K562 (cell line): ENCODE results near the gene AGPAT4. TPM values are rescaled to one million over a fixed set of nuclear protein-coding genes. Genes with fewer than 3 reads are reported as not detected.
A peak's percentile ranks its signal among the peaks of the same experiment; 100 is the strongest.

Experiments used
- ATAC-seq: fragments of 200-7000 bp; cut with Tn5 transposase; 3 replicates; pipeline ENCODE4 v1.9.1; 2020; ENCODE audit warnings: moderate library complexity
- BruUV-seq: library from RNA; stranded (reverse); fragments of 400-500 nt; replicated peaks from 2 replicates; lab custom pipeline; 2021; lab: Mats Ljungman, UMichigan
- CTCF ChIA-PET: fragments of 300-600 bp; formaldehyde crosslinking; extraction: SDS; loops from one replicate; lab custom pipeline; 2021; ENCODE audit warnings: low intra/inter-chr PET ratio; lab: Yijun Ruan, JAX
- POLR2A ChIA-PET: fragments of 300-600, 350-650 bp; sonication (Branson Sonifier 250); formaldehyde crosslinking; extraction: SDS; loops from one replicate; lab custom pipeline; 2021; ENCODE audit warnings: antibody characterized with exemption, inconsistent platforms; lab: Yijun Ruan, JAX
- DNase-seq, 4 experiments: peaks; one replicate each; pipeline versions ENCODE4 v3.0.0 to v3.0.0-alpha.2; 2011 to 2018; ENCODE audit warnings: low spot score in 3 of 4, mixed read lengths in 3 of 4; ENCODE audit errors: extremely low read depth in 1 of 4
- FAIRE-seq: peaks from 2 replicates; lab custom pipeline; 2011; peaks lifted over from hg19 to GRCh38; lab: Jason Lieb, UNC
- H2AFZ ChIP-seq: 2 replicates; pipeline ENCODE4 v1.6.0; 2011; ENCODE audit warnings: low read depth, low read length, control low read depth, inconsistent platforms
- H3K27ac ChIP-seq: fragments of 200-600 bp; 3 replicates; pipeline ENCODE4 v1.8.0; 2011; ENCODE audit warnings: low read depth, mild to moderate bottlenecking, control low read depth, inconsistent platforms, low read length, moderate library complexity, mixed read lengths; ENCODE audit errors: extremely low read depth
- H3K27me3 ChIP-seq, 2 experiments: fragments of 300-600 bp in 1 of 2; 2 replicates in 1 of 2; 3 replicates in 1 of 2; pipeline versions ENCODE4 v1.6.0 to v1.8.0; 2011; ENCODE audit warnings: inconsistent platforms in 2 of 2, low read length in 2 of 2, mild to moderate bottlenecking in 1 of 2, mixed read lengths in 1 of 2, moderate library complexity in 1 of 2; ENCODE audit not compliant: control insufficient read depth in 2 of 2, insufficient read depth in 2 of 2
- H3K36me3 ChIP-seq: fragments of 300-600 bp; 3 replicates; pipeline ENCODE4 v1.8.0; 2011; ENCODE audit warnings: mild to moderate bottlenecking, low read length, inconsistent platforms; ENCODE audit not compliant: control insufficient read depth, insufficient read depth
- H3K4me1 ChIP-seq, 2 experiments: fragments of 200-600 bp in 1 of 2; replicated peaks in 1 of 2; 2 replicates in 1 of 2; 3 replicates in 1 of 2; pipeline versions ENCODE4 v1.5.1 to v1.8.0; 2011; ENCODE audit warnings: inconsistent platforms in 2 of 2, low read length in 2 of 2, mild to moderate bottlenecking in 1 of 2, mixed read lengths in 1 of 2, moderate library complexity in 1 of 2; ENCODE audit not compliant: control insufficient read depth in 2 of 2, insufficient read depth in 2 of 2
- H3K4me2 ChIP-seq: 2 replicates; pipeline ENCODE4 v1.6.1; 2011; ENCODE audit warnings: low read length, control low read depth, inconsistent platforms, mixed read lengths; ENCODE audit not compliant: insufficient read depth
- H3K4me3 ChIP-seq: fragments of 200-600 bp; sonication (generic), shearing (Covaris generic); 2 replicates; pipeline ENCODE4 v1.5.1; 2016; ENCODE audit warnings: control low read depth, inconsistent platforms
- H3K79me2 ChIP-seq: fragments of 200-600 bp; 3 replicates; pipeline ENCODE4 v1.8.0; 2011; ENCODE audit warnings: low read length, inconsistent platforms; ENCODE audit not compliant: control insufficient read depth, insufficient read depth
- H3K9ac ChIP-seq, 2 experiments: 2 replicates each; pipeline versions ENCODE4 v1.6.0 to v1.6.1; 2011; ENCODE audit warnings: low read depth in 2 of 2, low read length in 2 of 2, control low read depth in 1 of 2, inconsistent platforms in 1 of 2, mild to moderate bottlenecking in 1 of 2, mixed read lengths in 1 of 2; ENCODE audit not compliant: insufficient read depth in 1 of 2
- H3K9me1 ChIP-seq: one replicate; pipeline ENCODE4 v1.6.0; 2011; ENCODE audit warnings: inconsistent platforms, mild to moderate bottlenecking, low read length, moderate library complexity; ENCODE audit not compliant: control insufficient read depth, insufficient read depth
- H3K9me3 ChIP-seq: replicated peaks from 2 replicates; pipeline ENCODE4 v1.5.1; 2011; ENCODE audit warnings: low read depth, low read length, inconsistent platforms; ENCODE audit not compliant: control insufficient read depth, insufficient read depth
- H4K20me1 ChIP-seq: replicated peaks from 2 replicates; pipeline ENCODE4 v1.6.1; 2011; ENCODE audit warnings: low read length, inconsistent platforms, mixed read lengths; ENCODE audit not compliant: control insufficient read depth, insufficient read depth
- CAMTA2 ChIP-seq: fragments of 250-450 bp; sonication (Bioruptor Pico); conservative IDR thresholded peaks from 2 replicates; pipeline ENCODE4 v1.5.1; 2022
- NR2C2 ChIP-seq, 2 experiments: fragments of 200-800 bp in 1 of 2; sonication (Bioruptor generic) in 1 of 2; sonication (generic) in 1 of 2; formaldehyde crosslinking in 1 of 2; IDR thresholded peaks; 2 replicates each; pipeline versions ENCODE4 v1.6.1 to v1.8.0; 2016 to 2022; ENCODE audit warnings: mild to moderate bottlenecking in 1 of 2, missing compliant biosample characterization in 1 of 2, missing genetic modification characterization in 1 of 2, missing genetic modification reagents in 1 of 2
- NRF1 ChIP-seq, 2 experiments: fragments of 450-650 bp; IDR thresholded peaks in 1 of 2; conservative IDR thresholded peaks in 1 of 2; 2 replicates each; pipeline ENCODE4 v1.6.1; 2014; ENCODE audit warnings: mild to moderate bottlenecking in 2 of 2
- PHF8 ChIP-seq: fragments of 200-600 bp; sonication (generic); IDR thresholded peaks from 2 replicates; pipeline ENCODE4 v1.6.1; 2012; ENCODE audit warnings: mixed run types, mild to moderate bottlenecking, inconsistent platforms, low read length, moderate library complexity, borderline replicate concordance
- ZNF239 ChIP-seq: fragments of 250-450 bp; sonication (Bioruptor Pico); IDR thresholded peaks from 2 replicates; pipeline ENCODE4 v1.4.0; 2020; ENCODE audit warnings: mild to moderate bottlenecking
- WGBS: fragments of 100-300 bp; shearing (Covaris generic); methylation state at CpG from one replicate; pipeline ENCODE4 v1.1.6; 2016; ENCODE audit warnings: low coverage, mixed read lengths; ENCODE audit not compliant: insufficient coverage; ENCODE audit errors: missing lambda C conversion rate; 5-methylcytosine and 5-hydroxymethylcytosine counted together
- in situ Hi-C: fragments of 300-500 bp; cut with MboI; formaldehyde crosslinking; loops from 4 replicates; pipeline ENCODE4 v1.15.0; 2018; ENCODE audit warnings: inconsistent platforms, mixed read lengths
- intact Hi-C: fragments of 100-400 bp; cut with micrococcal nuclease; formaldehyde crosslinking; loops from 2 replicates; pipeline ENCODE4 v1.14.2; 2022
- polyA plus RNA-seq, 8 experiments: library from polyadenylated mRNA; depleted of rRNA in 4 of 8; stranded (reverse) in 5 of 8; unstranded in 3 of 8; fragments of >200 nt; fragmentation: Nextera tagmentation in 2 of 8; fragmentation: Illumina TruSeq in 1 of 8; extraction: Ambion mirVana in 2 of 8; extraction: Trizol in 1 of 8; gene quantifications; 2 replicates each; pipeline versions ENCODE4 v1.2.1 to v1.2.3, GENCODE V29; 2011 to 2014; ENCODE audit warnings: inconsistent platforms in 1 of 8, missing spikeins in 1 of 8
- total RNA-seq, 7 experiments: library from RNA; depleted of rRNA in 6 of 7; stranded (reverse); fragments of >200 nt in 6 of 7; fragmentation: Illumina TruSeq in 2 of 7; extraction: Trizol in 2 of 7; gene quantifications; 2 replicates each; pipeline versions ENCODE4 v1.2.1 to v1.2.3, GENCODE V29; 2011 to 2021; ENCODE audit warnings: low replicate concordance in 1 of 7
- TF ChIP-seq, protein P1 (sequence below): fragments of 450-650 bp; IDR thresholded peaks from 2 replicates; pipeline ENCODE4 v1.6.1; 2016
- TF ChIP-seq, protein P2 (sequence below), 2 experiments: fragments of 450-650 bp in 1 of 2; sonication (generic) in 1 of 2; formaldehyde crosslinking in 1 of 2; IDR thresholded peaks; 2 replicates each; pipeline versions ENCODE4 v1.7.1 to v1.9.0; 2016 to 2022; ENCODE audit warnings: inconsistent platforms in 1 of 2, mild to moderate bottlenecking in 1 of 2, missing genetic modification reagents in 1 of 2

Gene AGPAT4
- total and polyA plus RNA-seq, 9 of the 15 experiments (the other 6 are each of a cell fraction or from before 2014, with no cell fraction given): 2.2 to 15.0 (median 5.7) TPM

DNA sequence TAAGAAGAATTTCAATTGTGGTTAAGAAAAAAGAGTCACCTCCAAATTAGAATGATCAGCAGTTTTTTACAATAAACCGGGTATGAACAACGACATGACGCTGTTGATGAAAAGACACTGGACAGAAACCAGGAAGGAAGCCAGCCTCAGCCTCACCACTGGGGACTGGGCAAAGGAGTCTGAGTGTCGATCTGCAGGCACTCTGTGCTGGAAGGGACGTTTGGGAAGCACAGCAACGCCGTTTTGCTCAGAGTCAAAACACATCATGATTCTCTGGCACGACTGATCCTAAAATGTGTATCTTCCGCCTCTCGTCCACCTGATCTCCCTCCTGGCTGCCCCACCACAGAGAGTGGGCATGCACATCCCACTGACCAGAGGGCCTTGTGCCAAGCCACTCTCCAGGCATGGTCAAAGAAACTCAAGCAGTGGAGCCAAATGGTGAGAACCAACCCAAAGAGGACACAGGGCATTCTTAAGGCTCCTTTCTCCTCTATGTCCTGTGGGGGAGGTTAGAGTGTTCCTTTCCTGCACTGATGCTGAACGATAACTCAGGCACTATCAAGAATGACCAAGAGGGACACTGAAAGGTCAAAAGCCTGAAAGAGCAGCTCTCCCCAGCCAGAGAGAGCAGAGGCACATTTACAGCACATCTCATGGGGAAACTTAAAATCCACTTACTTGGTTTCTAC lies 68.8 kb downstream of the AGPAT4 start:
- Histone ChIP-seq H3K36me3 (no peaks in the 10 kb centered on the region), H3K9ac (peak overlapping the region; percentile 66 to 88), H3K4me1 (peaks cover 15 to 47% of the 10 kb centered on the region in 2 experiments; a peak in 4 of 5 replicates), H4K20me1 (no peaks in the 10 kb centered on the region), H3K79me2 (peaks cover 25% of the 10 kb centered on the region; the same call in 2 of the 3 replicates), H2AFZ (peak overlapping the region; percentile 94), H3K9me3 (no peaks in the 10 kb centered on the region), H3K4me2 (peak overlapping the region; percentile 92), H3K9me1 (no peaks in the 10 kb centered on the region), H3K27me3 (no peaks in the 10 kb centered on the region), H3K27ac (peak overlapping the region; percentile 77), H3K4me3 (peak overlapping the region; percentile 14)
- WGBS: 4% methylated on average over 11 of the region's 11 CpGs
- no TSS peak for BruUV-seq
- DNase-seq (peak; percentile 79 to 96 (median 87)), ATAC-seq (peak; percentile 92), FAIRE-seq (peak; percentile 95)
- intact Hi-C loops: loop anchor here (5.0 kb wide), 1 partner anchor 167 kb away; no protein-coding TSS in a partner anchor
- ChIA-PET CTCF (no interaction called here), POLR2A (interaction anchor here (0.6 to 1.6 kb wide), 6 partner anchors 11 to 69 kb away, joined by 3 to 5 read pairs (median 3); no protein-coding TSS in a partner anchor)
- in situ Hi-C loops: no loop called here
- no peak for TF ChIP-seq NR2C2 (CRISPR knock-in tag; IDR thresholded peaks at IDR 0.05)
- peak; percentile 86 for TF ChIP-seq NR2C2 (tag; IDR thresholded peaks at IDR 0.05)
- peak; percentile 19; the same call in 1 of the 2 replicates for TF ChIP-seq PHF8
- TF ChIP-seq CAMTA2 (CRISPR knock-in tag): 0 out of 2 replicates have a peak, but pooled peaks have one; percentile 69
- TF ChIP-seq, protein P1, sequence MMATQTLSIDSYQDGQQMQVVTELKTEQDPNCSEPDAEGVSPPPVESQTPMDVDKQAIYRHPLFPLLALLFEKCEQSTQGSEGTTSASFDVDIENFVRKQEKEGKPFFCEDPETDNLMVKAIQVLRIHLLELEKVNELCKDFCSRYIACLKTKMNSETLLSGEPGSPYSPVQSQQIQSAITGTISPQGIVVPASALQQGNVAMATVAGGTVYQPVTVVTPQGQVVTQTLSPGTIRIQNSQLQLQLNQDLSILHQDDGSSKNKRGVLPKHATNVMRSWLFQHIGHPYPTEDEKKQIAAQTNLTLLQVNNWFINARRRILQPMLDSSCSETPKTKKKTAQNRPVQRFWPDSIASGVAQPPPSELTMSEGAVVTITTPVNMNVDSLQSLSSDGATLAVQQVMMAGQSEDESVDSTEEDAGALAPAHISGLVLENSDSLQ: peak; percentile 29; the same call in 1 of the 2 replicates
- peak in 1 of 2 experiments; percentile 50 for TF ChIP-seq NRF1 (conservative IDR thresholded peaks at IDR 0.05 in 1 of 2, IDR thresholded peaks at IDR 0.05 in 1 of 2)
- TF ChIP-seq, protein P2, sequence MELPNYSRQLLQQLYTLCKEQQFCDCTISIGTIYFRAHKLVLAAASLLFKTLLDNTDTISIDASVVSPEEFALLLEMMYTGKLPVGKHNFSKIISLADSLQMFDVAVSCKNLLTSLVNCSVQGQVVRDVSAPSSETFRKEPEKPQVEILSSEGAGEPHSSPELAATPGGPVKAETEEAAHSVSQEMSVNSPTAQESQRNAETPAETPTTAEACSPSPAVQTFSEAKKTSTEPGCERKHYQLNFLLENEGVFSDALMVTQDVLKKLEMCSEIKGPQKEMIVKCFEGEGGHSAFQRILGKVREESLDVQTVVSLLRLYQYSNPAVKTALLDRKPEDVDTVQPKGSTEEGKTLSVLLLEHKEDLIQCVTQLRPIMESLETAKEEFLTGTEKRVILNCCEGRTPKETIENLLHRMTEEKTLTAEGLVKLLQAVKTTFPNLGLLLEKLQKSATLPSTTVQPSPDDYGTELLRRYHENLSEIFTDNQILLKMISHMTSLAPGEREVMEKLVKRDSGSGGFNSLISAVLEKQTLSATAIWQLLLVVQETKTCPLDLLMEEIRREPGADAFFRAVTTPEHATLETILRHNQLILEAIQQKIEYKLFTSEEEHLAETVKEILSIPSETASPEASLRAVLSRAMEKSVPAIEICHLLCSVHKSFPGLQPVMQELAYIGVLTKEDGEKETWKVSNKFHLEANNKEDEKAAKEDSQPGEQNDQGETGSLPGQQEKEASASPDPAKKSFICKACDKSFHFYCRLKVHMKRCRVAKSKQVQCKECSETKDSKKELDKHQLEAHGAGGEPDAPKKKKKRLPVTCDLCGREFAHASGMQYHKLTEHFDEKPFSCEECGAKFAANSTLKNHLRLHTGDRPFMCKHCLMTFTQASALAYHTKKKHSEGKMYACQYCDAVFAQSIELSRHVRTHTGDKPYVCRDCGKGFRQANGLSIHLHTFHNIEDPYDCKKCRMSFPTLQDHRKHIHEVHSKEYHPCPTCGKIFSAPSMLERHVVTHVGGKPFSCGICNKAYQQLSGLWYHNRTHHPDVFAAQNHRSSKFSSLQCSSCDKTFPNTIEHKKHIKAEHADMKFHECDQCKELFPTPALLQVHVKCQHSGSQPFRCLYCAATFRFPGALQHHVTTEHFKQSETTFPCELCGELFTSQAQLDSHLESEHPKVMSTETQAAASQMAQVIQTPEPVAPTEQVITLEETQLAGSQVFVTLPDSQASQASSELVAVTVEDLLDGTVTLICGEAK (IDR thresholded peaks at IDR 0.05): peak; percentile 59; the same call in 1 of the 2 replicates
- TF ChIP-seq, protein P2 (CRISPR knock-in tag; IDR thresholded peaks at IDR 0.05): no peak
- TF ChIP-seq ZNF239 (CRISPR knock-in tag): 0 out of 2 replicates have a peak, but pooled peaks have one; percentile 9
